Measurements from ENCODE around the gene DCHS1. TPM values are rescaled to one million over a fixed set of nuclear protein-coding genes. Genes with fewer than 3 reads are reported as not detected.

Gene DCHS1
- total and polyA plus RNA-seq, 2 of the 13 experiments (the other 11 are each of a cell fraction or from before 2014, with no cell fraction given), result under 0.01 to 0.03 TPM

DNA sequence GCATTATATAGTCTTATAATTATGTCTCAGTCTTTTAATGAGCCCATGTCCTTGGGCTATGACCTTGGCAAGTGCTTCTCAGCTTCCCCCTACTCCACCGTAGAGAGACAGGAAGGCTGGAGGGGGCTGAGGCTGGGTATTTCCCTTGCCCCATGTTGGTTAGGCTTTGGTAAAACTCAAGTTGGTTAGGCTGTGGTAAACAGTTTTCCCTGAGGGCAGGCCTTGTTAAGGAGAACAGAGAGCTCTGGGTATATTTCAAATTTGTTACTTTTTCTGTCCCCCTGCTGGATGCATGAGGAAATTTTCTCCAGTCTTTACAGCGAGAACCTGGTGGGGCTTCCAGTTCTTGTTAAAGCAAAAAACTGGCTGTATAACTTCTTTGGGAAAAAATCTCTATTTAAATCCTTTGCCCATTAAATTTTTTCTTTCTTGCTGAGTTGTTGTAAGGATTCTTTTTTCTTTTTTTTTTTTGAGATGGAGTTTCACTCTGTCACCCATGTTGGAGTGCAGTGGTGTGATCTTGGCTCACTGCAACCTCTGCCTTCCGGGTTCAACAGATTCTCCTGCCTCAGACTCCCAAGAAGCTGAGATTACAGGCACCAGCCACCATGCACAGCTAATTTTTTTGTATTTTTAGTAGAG lies 12.2 kb upstream of the DCHS1 start:
- intact Hi-C loops (cut with micrococcal nuclease; ENCODE audit: unreplicated experiment), result loop anchor here (5.0 kb wide), 2 partner anchors 66 to 136 kb away; partner anchors contain the start of genes ILK and RRP8
- Histone ChIP-seq H3K36me3 (replicated peaks in 1 of 2; ENCODE audit: control insufficient read depth in 1 of 2, insufficient read depth in 2 of 2, low read length in 2 of 2) (no peaks in the 10 kb centered on the region), H3K9me3 (ENCODE audit: low read length) (no peaks in the 10 kb centered on the region), H4K20me1 (ENCODE audit: insufficient read depth, low read length) (no peaks in the 10 kb centered on the region), H3K27ac (ENCODE audit: extremely low read length, insufficient read depth, low read length) (no peak overlapping the region), H3K4me1 (ENCODE audit: insufficient read depth, low read length) (no peaks in the 10 kb centered on the region), H2AFZ (ENCODE audit: low read length) (peak overlapping the region; percentile 11), H3K9ac (ENCODE audit: insufficient read depth, low read depth, low read length) (no peak overlapping the region), H3K4me2 (ENCODE audit: low read depth, low read length) (no peak overlapping the region), H3K4me3 (replicated peaks in 1 of 3; ENCODE audit: insufficient read depth in 1 of 3, low read depth in 2 of 3, low read length in 3 of 3) (no peak overlapping the region), H3K79me2 (ENCODE audit: insufficient read depth, low read length) (no peaks in the 10 kb centered on the region), H3K27me3 (ENCODE audit: control insufficient read depth in 1 of 2, insufficient read depth in 2 of 2, low read length in 2 of 2) (peaks cover 0 to 13% of the 10 kb centered on the region in 2 experiments; a peak in 2 of 5 replicates)
- peak; percentile 41 for DNase-seq (ENCODE audit: low spot score)
- in situ Hi-C loops (cut with HindIII; ENCODE audit: extremely low pct_ligation_motif_present, low pct_unique_long_range_greater_than_20kb), result no loop called here
- ChIA-PET POLR2A (interaction anchor here (1.0 to 1.2 kb wide), 2 partner anchors 15 to 49 kb away, joined by 5 to 7 read pairs; partner anchors contain the start of genes MRPL17 and TPP1), CTCF (ENCODE audit: low intra/inter-chr PET ratio, low total read pairs) (interaction anchor here (0.8 to 1.5 kb wide), 3 partner anchors 64 to 139 kb away, joined by 3 to 9 read pairs (median 4); partner anchors contain the start of genes ILK and RRP8)
- TF ChIP-seq STAG1 (CRISPR knock-in tag; IDR thresholded peaks at IDR 0.05), result peak; percentile 41
- no peak for TF ChIP-seq IKZF4 (CRISPR knock-in tag; IDR thresholded peaks at IDR 0.05; ENCODE audit: borderline replicate concordance, low read depth, not compliant biosample characterization)
- no peak for TF ChIP-seq ETS1 (CRISPR knock-in tag; IDR thresholded peaks at IDR 0.05)
- TF ChIP-seq SMC3 (IDR thresholded peaks at IDR 0.05; ENCODE audit: low read length), result peak; percentile 65; the same call in 1 of the 2 replicates
- no peak for TF ChIP-seq SOX13 (IDR thresholded peaks at IDR 0.05)
- no peak for TF ChIP-seq SOX13 (CRISPR knock-in tag; conservative IDR thresholded peaks at IDR 0.05 in 1 of 2, IDR thresholded peaks at IDR 0.05 in 1 of 2)
- no peak for TF ChIP-seq ZNF580 (CRISPR knock-in tag; IDR thresholded peaks at IDR 0.05; ENCODE audit: borderline replicate concordance, low read depth)
- TF ChIP-seq, protein P1, sequence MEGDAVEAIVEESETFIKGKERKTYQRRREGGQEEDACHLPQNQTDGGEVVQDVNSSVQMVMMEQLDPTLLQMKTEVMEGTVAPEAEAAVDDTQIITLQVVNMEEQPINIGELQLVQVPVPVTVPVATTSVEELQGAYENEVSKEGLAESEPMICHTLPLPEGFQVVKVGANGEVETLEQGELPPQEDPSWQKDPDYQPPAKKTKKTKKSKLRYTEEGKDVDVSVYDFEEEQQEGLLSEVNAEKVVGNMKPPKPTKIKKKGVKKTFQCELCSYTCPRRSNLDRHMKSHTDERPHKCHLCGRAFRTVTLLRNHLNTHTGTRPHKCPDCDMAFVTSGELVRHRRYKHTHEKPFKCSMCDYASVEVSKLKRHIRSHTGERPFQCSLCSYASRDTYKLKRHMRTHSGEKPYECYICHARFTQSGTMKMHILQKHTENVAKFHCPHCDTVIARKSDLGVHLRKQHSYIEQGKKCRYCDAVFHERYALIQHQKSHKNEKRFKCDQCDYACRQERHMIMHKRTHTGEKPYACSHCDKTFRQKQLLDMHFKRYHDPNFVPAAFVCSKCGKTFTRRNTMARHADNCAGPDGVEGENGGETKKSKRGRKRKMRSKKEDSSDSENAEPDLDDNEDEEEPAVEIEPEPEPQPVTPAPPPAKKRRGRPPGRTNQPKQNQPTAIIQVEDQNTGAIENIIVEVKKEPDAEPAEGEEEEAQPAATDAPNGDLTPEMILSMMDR (CRISPR knock-in tag; IDR thresholded peaks at IDR 0.05), result peak; percentile 43
- BruUV-seq (replicated peaks), result no TSS peak
- 45% methylated on average over 3 of the region's 3 CpGs for WGBS (ENCODE audit: low lambda C conversion rate)
- ATAC-seq, result peak; percentile 83
- no peak for FAIRE-seq
